EH (cell line): ENCODE measurements around the gene DVL1.

ENCODE experiments used
- DNase-seq: peaks from one replicate; pipeline ENCODE4 v3.0.0-alpha.2; 2015; ENCODE audit warnings: low read depth

The DVL1 gene

DNA sequence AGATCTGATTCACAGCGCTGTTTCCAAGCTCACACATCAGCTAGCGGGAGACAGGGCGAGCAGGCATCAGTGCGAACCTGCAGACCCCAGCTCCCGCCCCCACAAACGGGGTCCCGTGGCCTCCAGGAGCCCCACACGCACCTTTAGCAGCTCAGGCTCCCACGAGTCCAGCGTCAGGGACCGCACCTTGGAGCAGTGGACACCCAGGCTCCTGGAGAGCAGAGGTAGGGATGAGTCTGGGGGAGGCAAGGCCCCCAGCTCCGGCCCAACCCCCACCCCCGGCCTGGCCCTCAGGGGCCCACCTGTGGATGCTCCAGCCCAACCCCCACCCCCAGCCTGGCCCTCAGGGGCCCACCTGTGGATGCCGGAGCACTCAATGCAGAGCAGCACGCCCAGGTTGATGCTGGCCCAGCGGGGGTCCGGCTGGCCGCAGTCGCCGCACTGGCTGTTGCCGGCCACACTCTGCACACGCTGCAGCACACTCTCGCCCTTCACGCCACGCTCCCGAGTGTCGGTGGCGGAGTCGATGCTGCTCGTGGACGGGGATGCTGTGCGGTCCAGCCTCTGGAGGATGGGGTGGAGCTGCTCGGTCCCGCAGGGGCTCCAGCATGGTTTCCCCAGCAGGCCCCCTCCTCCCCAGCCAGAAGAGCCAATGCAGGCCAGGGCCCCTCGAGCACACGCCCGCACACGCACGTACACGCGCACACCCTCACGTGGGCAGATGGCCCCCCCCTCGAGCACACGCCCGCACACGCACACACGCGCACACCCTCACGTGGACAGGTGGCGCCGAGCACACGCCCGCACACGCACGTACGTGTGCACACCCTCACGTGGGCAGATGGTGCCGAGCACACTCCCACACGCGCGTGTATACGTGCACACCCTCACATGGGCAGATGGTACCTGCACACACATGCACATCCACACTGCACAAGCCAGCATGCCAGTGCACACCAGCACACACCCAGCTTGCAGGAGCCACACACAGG is 52.9 kb downstream of the DVL1 start:
- no peak for DNase-seq

DNA sequence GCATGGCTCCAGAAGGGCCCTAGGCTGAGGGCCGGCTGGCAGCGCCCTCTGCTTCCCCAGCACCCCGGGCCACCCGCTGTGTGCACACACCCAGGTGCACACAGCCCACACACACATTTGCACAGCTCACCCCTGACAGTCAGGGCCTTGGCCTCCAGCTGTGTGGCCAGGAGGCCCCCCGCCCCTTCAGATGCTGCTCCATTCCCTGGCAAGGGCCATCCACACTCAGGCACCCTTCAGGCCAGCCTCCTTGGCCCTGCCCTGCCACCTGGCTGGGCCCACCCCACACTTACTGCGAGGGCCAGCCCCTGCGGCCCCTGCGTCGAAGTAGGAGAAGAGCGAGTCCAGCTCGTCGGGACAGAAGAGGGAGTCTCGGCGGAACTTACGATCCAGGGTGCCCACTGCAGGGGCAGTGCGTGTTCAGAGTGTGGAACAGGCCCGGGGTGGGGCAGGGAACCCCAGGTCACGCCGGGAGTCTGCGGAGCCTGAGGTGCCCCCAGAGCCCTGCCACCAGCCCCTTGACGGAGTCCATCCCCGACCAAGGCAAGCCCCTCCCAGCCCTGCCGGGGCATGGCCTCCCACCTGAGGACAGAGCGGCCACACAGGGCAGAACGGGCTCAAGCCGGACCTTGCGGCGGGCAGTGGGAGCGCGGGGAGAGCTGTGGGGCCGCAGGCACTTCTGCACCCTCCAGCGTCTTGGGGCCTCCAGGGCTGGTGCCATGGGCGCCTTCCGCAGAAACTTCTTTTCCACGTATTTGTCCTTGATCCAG is 53.9 kb downstream of the DVL1 start:
- no peak for DNase-seq

DNA sequence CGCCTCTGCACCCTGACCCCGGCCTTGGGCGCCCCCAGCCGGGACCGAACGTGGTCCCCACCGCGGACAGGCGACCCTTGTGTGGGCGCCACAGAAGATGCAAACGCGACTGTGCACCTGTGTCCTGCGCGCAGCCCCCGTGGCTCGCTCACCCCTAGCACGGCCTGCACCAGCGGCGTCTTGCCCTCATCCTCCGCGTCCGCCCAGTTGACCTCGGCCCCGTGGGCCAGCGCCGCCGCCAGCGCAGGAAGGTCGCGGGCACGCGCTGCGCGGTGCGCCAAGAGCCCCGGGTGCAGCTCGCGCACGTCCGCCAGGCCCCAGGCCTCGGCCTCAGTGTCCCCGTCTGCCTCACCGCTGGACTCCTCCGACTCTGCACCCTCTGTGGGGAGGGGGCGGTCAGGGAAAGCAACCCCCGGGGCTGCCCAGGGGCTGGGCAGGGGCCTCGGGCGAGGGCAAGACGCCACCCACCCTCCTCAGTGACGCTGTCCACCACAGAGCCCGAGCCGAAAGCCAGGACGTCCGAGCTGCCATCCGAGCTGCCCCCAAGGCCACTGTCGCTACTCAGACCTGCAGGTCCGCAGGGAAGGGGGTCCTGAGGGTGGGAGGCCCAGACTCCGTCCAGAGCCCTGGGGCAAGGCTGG is 54.8 kb downstream of the DVL1 start:
- no peak for DNase-seq

DNA sequence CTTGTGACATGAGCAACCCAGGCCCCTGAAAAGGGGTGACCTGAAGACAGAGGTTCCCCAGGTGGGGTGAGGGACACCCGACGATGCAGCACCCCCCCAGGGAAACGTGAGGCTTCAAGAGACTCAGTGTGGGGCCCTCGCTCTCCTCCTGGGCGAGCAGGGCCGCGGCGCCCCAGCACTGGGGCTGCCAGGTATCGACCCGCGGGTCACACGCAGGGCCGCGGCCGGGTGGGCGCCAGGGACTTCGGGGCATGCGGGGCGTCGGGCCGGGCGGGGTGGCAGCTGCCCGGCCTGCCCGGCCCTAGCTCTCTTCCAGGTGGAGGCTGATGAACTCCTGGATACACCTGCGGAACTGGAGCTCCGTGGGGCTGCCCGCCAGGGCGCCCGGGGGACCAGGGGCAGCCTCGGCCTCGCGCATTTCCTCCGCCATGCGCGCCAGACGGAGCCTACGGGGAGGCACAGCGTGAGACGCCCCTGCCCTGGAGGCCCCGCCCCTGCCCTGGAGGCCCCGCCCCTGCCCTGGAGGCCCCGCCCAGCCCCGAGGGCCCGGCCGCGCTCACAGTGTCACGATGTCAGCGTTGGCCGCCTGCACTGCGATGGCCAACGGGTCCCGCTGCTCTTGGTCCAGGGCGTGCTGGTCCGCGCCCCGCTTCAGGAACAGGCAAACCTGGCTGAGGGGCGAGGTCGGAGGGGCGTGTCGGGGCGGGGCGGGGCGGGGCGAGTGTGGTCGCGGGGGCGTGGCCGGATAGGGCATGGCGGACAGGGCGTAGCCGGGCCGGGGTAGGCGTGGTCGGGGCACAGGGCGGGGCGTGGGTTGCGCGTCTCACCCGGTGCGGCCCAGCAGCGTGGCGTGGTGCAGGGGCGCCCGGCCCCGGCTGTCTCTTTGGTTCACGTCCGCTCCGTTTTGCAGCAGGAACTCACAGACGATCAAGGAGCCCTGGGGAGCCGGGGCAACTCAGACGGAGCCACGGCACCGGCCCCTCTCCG is 55.7 kb downstream of the DVL1 start:
- no peak for DNase-seq

GRCh38 chr1:1292851-1293250 is 56.4 kb downstream of the DVL1 start:
- DNase-seq: no peak

GRCh38 chr1:1292442-1292779 is 56.8 kb downstream of the DVL1 start:
- no peak for DNase-seq

DNA sequence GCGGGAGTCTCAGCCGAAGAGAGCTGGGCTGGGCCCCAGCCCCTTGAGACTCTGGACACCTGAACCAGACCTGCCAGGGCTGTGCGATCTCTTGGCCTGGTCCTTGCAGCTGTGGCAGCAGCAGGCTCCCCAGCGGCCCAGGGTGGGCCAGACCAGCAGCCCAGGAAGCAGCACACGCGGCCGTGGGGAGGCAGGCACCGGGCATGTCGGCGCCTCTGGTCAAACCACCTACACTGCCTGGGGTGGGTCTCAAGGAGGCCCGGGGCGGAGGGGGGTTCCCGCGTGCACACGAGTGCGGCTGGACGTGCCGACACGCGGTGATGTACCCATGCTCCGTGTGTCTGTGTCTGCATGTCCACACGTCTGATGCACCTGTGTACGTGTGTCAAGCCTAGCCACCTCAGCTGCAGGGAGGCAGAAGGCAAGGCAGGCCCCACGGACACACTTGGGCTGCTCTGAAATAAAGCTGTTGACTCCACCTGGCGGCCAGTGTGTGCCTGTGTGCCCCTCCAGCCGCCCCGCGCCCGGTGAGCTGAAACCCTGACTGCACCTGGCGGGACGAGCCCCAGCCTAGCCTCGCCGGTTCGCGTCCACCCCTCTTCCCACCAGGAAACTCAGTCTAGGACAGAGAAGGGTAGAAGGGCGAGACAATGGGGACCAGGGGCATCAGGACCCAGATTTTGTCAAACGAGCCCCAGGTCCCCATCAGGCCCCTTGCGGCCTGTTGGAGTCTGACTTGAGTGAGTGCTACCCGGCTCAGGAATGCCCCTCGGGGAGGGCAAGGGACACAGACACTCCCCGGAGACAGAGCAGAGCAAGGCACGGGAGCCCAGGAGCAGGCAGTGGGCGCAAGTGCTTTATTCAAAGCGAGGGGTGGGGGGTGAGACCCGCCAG is 57.4 kb downstream of the DVL1 start:
- DNase-seq: peak; percentile 64

DNA sequence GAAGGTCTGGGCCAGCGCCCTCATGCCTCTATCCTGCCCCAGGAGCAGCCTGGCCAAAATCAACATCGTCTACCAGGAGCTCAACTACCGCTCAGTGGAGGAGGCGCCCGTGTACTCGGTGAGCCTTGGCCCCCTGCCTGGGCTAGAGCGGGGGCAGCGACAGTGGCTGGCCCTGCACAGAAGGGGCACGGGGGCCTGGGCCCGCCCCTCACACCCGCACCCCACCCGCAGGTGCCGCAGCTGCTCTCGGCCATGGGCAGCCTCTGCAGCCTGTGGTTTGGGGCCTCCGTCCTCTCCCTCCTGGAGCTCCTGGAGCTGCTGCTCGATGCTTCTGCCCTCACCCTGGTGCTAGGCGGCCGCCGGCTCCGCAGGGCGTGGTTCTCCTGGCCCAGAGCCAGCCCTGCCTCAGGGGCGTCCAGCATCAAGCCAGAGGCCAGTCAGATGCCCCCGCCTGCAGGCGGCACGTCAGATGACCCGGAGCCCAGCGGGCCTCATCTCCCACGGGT is 58.1 kb downstream of the DVL1 start:
- no peak for DNase-seq

- DNase-seq: peak; percentile 42
These were observed 58.9 kb downstream of the DVL1 start for GRCh38 chr1:1290238-1290731.

DNA sequence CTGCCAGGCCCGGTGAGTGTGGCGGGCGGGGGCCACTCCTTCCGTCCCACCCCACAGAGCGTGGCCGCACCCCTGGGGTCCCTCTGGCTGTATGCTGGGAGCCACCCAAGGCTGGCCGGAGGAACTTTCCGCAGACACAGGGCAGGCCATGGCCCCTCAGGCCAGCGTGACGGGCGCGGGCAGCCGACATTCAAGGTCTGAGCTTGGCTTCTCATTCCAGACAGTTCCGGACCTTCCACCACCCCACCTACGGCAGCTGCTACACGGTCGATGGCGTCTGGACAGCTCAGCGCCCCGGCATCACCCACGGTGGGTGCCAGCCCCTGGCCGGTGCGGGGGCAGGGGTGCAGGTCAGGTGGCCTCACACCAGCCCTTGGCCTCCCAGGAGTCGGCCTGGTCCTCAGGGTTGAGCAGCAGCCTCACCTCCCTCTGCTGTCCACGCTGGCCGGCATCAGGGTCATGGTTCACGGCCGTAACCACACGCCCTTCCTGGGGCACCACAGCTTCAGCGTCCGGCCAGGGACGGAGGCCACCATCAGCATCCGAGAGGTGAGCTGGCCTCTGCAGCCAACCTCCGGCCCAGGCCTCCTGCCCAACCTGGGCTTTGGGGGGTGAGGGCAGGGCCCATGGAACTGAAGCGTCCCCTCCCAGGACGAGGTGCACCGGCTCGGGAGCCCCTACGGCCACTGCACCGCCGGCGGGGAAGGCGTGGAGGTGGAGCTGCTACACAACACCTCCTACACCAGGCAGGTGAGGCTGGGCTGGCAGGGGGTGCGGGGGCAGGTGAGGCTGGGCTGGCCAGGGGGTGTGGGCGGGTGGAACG is 61.7 kb downstream of the DVL1 start:
- DNase-seq: no peak

DNA sequence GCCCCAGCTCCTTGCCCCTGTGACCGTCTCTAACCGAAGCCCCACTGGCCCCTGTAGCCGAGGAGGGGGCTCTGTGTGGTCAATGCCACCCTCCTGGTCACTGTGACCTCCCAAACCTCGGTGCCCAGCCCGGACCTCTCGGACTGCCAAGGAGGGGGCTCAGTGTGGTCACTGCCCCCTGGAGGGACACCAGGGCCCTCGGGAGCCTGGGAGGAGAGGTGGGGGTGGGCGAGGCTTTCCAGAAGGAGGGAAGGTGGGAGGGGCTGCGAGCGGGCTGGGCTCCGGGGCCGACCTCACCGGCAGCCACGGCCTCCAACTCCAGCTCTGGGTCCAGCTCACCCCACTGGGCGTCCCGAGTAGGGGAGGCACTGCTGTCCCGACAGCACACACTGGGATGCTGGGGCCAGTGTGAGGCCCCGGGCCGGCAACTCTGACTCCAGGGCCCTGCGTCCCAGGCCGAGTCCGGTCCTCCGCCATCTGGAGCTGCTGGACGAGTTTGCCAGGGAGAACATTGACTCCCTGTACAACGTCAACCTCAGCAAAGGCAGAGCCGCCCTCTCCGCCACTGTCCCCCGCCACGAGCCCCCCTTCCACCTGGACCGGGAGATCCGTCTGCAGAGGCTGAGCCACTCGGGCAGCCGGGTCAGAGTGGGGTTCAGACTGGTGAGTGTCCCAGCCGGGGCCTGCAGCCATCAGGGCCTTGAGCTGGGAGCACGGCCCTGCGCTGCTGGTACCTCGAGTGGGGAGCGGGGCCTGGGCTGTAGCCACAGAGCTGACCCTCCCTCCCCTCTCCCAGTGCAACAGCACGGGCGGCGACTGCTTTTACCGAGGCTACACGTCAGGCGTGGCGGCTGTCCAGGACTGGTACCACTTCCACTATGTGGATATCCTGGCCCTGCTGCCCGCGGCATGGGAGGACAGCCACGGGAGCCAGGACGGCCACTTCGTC is 62.6 kb downstream of the DVL1 start:
- no peak for DNase-seq

- DNase-seq: no peak
These were observed 63.5 kb downstream of the DVL1 start for GRCh38 chr1:1285611-1286311.
